HG03575 (cell line): Measurements from ENCODE around the gene SGMS1.

Source experiments
- ATAC-seq: cut with Tn5 transposase; IDR thresholded peaks from one replicate; pipeline ENCODE4 v1.9.1; 2021; ENCODE audit not compliant: unreplicated experiment, insufficient number of reproducible peaks, low FRiP score; ENCODE audit errors: extremely low read depth

SGMS1 gene

DNA sequence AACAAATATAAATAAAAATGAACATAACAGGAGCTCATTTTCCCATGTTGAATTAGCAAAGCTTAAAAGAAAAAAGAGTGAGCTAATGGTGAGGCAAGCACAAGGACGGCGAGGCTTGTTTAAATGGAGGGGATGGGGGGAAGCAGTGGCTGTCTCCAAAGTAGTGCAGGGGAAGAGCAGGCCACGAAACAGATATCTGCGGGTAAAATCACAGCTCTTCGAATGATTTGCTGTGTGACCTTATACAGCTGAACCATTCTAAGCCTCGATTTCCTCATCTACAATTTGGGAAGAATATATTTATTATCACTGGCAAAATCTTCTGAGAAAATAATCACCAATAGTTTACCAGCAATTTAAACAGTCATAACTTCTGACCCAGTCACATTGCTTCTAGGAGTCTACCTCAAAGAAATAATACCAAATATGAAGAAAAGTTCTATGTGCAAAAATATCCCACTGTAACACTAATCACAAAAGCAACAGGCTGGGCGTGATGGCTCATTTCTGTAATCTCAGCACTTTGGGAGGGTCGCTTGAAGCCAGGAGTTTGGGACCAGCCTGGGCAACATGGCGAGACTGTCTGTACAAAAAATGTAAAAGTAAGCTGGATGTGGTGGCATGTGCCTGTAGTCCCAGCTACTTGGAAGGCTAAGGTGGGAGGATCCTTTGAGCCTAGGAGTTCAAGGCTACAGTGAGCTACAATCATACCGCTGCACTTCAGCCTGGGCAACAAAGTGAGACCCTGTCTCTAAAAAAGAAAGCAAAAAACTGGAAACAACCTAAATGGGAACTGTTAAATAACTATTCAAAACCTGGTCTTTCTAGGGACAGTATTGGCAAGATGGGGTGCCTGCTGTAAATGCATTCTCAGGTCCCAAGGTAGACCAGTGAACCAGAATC is 309.3 kb downstream of the SGMS1 start:
- ATAC-seq: no peak

DNA sequence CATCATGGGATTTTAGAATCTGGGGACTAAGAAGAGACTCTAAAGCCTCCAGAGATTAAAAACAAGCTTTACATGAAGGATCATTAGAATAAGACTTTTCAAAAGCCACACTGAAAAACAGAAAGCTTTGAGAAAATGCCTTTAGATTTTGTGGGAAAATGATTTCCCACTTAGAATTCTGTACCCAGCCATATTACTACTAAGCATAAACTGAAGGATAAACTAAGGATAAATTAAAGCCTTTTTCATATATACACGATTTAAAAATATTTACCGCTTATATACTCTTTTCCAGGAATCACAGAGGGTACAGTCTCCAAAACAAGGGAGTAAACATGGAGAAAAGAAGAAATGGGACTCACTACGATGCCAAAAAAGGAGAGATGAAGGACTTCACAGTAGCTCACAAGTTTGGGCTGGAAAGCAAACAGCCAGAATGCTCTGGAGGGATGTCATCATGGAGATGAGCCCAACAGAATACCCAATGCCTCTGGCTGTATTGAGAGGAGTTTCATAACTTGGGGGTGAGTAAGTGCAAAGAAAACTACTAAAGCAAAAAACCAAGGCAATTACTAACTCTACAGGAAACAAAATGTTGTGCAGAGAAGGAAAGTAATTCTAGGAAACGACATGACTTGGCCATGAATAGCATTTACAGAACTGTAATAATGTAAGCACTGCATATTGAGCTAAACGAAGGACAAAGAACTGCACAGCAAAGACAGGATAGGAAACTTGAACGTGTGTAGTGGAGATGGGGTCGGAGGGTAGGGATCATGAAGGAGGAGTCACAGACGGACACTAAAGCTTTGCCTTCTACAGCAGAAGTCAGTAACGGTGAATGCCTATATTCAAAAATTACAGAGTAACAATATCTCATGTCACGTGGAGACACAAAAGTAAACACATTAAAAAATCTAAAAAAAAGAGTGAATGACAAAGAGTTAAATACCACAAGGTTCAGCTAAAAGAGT is 311.0 kb downstream of the SGMS1 start:
- ATAC-seq: no peak

DNA sequence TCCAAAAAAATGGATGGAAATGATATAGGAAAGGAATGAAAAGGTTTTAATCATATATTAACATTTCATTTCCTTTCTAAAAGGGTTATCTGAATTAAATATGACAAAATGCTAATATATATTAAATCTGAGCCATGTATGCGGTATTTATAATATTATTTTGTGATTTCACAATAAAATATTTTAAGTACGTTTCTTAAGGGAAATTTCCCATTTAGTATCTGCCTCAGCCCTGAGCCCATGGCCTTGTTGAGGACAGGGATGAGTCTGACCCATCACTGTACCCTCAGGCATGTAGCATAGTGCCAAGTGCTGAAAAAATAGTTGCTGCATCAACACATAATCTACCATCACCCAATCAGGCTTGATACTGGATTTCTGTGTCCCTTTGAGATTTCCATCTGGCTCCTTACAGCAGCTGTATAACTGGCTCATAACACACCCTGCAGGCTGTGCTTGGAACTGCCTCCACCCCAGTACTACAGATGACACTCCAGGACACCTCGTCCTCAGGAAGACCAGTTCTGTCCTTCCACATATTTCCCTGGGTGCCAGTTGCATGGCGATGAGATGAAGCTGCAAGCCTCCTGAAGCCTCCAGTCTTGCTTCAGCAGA is 313.1 kb downstream of the SGMS1 start:
- no peak for ATAC-seq

DNA sequence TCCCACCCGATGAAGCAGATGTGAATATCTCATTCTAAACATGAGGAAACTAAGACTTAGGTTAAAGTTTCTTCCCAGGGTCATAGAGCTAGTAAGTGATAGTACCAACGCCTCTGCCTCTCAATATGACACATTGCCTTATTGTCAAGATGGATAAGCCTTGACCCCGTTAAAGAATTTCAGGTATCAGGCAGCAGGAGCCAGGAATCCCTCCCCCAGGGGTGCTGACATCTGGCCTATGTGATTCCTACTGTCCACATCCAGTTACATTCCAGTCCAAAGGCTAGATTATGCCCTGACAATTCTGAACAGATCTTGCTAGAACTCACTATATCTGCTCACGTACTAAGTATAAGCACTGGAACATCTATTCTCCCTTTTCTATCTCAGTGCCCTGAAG is 314.4 kb downstream of the SGMS1 start:
- ATAC-seq: no peak

DNA sequence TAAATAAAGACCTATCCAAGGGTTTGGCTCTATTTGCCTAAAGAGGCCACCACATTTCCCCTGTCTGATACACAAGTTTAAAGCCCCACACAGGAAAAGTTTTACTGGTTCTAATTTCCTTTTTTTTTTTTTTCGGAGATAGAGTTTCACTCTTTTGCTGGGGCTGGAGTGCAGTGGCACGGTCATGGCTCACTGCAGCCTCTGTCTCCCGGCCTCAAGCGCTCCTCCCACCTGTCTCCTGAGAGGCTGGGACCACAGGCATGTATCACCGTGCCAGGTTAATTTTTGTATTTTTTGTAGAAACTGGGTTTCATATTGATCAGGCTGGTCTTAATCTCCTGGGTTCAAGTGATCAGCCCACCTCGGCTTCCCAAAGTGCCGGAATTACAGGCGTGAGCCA is 319.1 kb downstream of the SGMS1 start:
- no peak for ATAC-seq

DNA sequence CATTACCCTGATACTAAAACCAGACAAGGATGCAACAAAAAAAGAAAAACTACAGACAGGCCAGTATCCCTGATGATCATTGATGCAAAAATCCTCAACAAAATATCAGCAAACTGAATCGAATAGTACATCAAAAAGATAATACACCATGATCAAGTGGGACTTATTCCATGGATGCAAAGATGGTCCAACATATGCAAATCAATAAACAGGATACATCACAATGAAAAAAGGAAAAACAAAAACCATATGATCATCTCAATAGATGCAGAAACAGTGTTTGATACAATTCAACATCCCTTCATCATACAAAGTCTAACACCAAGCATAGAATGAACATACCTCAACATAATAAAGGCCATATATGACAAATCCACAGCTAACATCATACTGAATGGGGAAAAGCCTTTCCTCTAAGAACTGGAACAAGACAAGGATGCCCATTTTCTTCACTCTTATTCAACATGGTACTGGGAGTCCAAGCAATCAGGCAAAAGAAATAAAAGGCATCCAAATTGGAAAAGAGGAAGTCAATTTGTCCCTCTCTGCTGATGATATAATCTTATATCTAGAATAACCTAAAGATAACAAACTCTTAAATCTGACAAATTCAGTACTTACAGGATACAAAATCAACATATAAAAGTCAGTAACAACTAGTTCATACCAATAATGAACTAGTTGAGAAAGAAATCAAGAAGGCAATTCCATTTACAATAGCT is 323.6 kb downstream of the SGMS1 start:
- ATAC-seq: no peak

DNA sequence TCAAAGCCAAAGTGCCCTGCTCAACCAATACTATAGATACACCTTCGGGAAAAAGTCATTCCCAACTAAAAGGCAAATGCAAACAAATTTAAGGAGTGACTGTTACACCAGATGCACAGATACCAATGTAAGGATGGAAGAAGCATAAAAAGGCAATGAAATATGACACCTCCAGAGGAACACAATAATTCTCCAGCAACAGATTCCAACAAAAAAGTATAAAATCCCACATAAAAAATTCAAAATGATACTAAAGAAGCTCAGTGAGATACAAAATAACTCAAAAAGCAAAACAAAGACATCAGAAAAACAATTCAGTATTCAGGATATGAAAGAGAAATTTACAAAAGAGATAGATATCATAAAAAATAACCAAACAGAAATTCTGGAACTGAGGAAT is 328.4 kb downstream of the SGMS1 start:
- no peak for ATAC-seq

DNA sequence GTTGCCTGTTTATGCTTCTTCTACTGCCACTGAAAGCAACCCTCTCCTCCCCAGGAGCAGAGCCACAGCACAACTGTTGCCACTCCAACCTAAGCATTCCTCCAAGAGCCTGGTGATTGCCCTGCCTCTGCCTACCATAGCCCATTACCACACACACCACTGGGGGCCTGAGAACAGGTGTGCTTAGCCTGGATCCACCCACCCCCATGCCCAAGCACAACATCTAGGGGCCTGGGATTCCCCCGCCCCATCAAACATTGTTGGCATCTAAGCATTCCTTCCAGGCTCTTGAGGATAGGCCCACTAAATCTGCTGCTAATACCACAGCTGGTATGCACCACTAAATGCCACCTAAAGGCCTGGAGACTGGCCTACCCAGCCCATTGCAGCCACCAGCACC is 329.2 kb downstream of the SGMS1 start:
- no peak for ATAC-seq

DNA sequence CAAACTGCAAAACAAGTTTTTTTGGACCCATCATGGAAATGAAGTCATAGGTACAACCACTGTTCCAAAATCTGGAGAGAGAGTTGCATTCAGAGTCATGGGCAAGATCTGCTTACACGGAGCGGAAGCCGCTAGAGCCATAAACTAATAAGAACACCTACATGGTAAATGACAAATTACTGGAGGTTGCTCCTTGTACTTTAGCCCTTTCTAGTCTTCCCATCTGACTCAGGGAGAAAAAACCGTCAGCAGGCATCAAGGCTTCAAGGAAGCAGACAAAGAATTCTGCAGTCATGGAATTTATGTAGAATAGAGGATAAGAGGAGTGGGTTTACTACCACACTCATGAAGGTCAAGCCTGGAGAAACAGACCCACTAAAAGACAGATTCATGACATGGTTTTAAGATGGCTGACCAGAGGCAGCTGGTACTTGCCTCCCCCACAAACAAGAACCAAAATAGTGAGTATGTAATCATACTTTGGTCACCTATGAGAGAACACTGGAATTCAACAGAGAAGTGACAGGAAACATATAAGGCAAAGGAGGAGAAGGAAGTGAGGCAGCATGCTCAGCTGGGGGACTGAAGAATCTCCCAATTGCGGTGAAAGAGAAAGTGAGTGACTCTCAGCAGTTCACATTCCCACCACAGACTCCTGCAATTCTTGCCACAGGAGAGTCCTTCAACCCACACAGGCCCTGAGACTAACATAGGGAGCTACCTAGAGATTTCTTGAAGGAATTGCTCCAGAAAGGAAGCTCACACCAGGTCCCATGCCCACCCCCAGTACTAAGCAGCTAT is 330.0 kb downstream of the SGMS1 start:
- no peak for ATAC-seq

DNA sequence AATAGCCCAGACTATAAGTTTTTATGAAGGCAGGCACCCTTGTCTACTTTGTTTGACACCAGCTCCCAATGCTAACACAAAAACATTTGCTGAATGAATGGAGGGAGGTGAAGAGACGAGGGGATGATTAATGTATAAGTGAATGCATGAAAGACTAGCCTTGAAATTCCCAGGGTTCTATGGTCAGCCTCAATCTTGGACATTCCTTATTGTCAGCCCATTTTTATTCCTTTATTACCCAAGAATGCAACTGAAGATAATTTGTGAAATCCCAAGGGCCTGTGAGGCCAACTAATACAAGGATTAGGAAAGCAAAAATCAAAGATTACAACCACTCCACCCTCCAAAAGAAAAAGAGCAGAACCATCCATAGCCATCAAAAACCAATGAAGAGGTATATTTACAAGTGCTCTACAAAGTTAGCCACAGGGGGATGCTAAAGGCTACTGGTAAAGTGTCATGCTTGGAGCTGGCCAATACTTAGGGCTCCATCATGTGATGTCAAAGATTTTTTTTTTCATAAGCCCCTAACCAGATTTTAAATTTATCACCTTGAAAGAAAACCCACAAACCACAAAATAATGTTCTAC is 332.4 kb downstream of the SGMS1 start:
- no peak for ATAC-seq

DNA sequence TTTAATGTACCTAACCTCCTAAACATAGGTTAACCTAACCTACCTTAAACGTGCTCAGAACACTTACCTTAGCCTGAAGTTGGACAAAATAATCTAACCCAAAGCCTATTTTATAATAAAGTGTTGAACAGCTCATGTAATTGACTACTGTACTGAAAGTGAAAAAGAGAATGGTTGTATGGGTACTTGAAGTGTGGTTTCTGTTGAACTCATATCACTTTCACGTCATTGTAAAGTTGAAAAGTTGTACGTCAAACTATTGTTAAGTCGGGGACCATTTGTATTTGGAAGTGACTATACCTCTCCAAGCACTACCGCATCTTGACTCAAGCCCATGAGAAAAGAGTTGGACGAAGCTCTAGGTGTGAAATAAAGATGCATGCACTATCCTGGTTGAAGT is 334.6 kb downstream of the SGMS1 start:
- no peak for ATAC-seq

DNA sequence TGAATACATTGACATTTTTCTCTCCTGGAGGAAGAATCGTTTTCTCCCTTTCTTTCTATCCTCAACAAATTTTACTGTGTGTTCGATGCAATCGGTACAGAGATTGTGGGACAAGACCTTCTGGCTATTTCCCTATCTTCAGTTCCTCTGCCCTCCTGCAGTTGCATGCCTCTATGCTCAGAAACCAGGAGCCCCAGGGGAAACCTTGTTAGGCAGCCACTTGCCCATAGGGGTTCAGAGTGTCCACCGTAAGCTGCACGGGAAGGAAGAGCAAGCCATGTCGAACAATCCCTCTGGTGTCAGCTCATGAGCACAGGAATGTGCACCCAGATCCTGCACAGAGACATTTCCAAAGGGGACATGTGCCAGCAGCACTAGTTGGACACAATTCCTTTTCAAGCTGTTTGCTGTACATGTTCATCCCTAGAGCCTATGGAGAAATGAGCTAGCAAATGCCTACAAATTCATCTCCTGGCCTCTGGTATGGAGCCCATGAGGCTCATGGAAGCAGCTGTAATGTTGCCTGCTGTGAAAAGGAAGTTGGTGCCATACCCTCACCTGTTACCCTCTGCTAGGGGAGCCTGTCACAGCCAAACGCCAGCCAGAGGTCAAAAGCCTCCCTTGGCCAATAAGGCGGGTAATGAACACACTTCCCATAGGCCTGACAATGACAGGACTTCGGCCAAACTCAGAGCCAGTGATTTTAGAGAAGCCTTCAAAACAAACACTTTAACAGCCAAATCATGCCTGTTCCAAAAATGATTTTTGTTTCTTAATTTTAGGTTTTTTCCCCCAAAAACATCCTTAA is 336.6 kb downstream of the SGMS1 start:
- no peak for ATAC-seq

DNA sequence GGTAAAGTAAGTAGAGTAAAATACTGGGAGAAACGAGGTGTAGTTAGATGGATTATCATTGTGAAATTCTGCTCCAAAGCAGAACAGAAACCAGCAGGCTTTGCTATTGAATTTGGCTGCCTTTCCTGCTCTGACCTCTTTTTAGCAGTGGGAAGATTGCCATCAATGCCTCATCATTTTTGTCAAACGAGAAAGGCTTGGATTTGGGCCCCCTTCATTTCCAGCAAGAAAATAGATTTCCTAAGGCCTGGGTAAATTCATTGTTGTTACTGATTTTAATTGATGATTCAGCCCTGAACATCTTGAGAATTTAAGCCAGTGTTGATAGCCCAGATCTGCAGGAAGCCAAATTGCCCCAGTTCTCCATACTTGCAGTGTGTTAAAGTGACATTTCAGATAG is 337.2 kb downstream of the SGMS1 start:
- ATAC-seq: no peak

DNA sequence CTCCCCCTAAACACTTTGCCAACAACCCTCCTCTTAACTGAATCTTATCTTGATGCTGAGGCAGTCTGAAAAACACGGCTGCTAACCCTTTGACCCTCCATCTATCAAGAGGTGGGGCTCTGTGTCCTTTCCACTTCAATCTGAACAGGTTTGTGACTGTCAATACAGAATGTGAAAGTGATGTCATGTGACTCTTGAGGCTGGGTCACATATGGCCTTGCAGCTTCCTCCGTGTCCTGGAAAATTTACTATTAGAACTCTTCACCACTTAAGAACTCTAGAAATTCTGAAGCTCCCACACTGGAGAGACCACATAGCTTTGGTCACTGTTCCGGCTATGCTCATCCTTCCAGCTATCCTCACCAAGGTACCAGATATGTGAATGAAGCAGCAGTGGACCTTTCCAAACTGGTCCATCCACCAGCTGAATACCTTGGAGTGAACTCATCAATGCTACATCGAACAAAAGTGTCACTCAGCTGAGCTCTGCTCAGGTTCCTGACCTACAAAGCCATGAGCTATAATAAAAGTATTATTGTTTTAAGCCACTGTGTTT is 341.7 kb downstream of the SGMS1 start:
- no peak for ATAC-seq

DNA sequence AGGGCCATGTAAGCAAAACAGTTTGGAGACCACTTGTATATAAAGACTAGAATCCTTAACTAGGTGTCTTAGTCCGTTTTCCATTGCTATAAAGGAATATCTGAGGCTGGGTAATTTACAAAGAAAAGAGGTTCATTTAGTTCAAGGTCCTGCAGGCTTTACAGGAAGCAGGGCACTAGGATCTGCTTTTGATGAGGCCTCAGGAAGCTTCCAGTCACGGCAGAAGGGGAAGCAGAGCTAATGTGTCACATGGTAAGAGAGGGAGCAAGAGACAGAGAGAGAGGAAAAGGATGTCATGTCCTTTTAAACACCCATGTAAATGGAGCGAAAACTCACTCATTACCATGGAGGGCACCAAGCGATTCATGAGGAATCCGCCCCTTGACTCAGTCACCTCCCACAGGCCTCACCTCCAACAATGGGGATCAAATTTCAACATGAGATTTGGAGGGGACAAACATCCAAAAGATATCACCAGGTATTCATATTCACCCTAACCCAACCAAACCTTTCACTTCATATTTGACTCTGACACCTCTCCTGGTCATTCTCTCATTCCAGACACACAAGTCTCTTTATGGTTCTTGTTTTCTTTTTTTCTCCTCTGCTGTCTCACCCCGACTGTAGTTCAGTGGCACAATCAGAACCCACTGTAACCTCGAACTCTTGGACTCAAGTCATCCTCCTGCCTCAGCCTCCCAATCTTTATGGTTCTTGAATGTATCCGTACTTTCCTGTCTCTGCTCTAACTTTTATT is 342.4 kb downstream of the SGMS1 start:
- ATAC-seq: no peak
